Occipital lobe (tissue), 2 donors: Measurements from ENCODE around the gene XRCC5. TPM values are rescaled to one million over a fixed set of nuclear protein-coding genes. Genes with fewer than 3 reads are reported as not detected.

Experiments used
- DNase-seq: peaks from one replicate; lab custom pipeline; 2025; lab: John Stamatoyannopoulos, UW
- total RNA-seq: library from RNA; depleted of rRNA; stranded (reverse); fragments of >200 nt; gene quantifications from one replicate; pipeline ENCODE4 v1.2.3, GENCODE V29; 2014

The XRCC5 gene
- total RNA-seq, 1 donor from 2014 or later = 366 TPM

DNA sequence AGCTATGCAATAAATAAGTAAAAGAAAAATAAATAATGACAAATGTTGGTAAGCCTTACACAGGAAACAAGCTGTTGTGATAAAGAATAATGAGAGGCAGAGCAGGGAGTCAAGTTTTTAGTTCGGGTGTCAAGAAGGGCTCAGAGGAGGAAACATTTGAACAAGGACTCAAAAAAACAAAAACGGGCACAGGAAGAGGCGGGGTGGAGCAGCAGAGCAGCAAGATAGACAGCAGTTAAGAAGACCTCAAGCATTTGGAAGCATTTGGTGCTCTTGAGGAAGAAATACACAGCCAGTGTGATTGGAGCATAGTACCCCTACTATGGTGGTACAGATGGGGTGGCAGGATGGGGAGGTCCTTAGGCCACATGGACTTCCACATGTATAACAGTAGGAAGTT is 24.6 kb upstream of the XRCC5 start:
- no peak for DNase-seq

DNA sequence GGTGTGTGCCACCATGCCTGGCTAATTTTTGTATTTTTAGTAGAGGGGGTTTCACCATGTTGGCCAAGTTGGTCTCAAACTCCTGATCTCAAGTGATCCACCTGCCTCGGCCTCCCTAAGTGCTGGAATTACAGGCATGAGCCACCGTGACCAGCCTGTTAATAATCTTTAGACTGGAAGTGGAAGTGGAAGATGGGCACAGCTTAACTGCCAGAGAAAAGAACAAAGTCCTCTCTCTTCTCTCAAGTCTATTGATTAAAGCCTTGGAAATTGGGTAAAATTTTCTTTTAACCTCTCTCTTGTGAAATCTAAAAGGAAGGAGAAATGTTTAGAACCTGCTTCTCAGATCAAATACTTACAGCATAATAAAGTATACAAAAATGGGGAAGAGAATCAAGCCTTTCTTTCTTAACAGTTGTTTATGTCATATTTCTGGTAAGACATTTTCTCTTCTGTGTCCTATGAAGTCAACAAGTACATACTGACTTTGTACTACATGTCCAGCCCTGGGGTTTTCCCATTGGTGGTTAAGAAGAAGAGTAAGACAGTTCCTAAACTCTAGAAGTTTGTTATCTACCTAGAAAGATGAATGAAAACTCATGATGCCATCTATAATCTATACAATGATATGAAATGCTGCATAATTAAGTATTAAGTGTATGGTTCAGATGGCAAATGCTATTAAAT is 22.8 kb upstream of the XRCC5 start:
- DNase-seq = no peak

DNA sequence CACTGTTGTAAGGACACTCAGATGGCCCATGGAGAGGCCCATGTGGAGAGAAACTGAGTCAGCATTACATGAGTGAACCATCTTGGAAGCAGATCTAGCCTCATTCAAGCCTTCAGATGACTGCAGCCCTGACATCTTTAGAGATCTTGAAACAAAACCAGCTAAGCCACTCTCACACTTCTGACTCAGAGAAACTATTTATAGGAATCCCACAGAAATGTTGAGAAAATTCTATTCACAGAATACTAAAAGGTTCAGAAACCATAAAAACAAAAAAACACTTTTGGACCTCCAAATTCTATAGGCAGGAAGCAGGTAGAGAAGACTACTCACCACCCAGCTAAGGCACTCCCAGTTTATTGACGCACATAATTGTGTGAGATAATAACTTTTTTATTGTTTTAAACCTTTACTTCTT is 18.8 kb upstream of the XRCC5 start:
- no peak for DNase-seq

DNA sequence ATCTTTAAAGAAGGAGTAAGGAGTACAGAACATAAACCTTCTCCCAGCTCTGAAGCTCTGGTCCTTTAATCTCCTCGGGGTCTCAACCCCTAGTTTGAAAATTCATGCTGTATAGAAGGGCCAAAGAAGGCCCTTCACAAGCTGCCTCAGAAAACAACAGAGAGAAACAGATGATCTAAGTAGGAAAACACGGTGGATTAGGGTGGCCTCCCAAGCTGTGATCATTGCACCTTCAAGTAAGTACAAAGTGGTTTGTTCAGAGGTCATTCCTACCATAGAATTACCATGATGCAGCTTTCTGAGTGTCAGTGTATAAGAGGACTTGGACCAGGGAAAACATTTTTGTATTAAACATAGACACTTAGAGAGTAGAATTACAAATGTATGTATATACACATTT is 16.5 kb upstream of the XRCC5 start:
- DNase-seq = no peak

DNA sequence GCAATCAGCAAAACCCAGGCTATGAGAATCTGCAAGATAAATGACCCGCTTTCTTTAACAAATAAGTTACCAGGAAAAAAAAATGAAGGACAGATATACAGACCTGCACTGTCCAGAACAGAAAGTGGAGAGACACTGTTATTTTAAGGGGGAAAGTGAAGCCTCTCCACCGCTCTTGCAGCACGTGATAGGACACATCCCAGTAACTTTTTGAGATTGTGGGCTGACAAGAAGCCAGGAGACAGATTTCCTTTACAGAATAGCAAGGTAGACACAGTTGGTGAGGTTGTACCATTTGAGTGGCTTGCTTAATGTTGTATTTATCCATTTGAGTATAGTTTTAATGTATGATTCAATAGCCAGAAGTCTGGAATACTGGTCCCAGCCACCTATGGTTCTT is 14.4 kb upstream of the XRCC5 start:
- no peak for DNase-seq

DNA sequence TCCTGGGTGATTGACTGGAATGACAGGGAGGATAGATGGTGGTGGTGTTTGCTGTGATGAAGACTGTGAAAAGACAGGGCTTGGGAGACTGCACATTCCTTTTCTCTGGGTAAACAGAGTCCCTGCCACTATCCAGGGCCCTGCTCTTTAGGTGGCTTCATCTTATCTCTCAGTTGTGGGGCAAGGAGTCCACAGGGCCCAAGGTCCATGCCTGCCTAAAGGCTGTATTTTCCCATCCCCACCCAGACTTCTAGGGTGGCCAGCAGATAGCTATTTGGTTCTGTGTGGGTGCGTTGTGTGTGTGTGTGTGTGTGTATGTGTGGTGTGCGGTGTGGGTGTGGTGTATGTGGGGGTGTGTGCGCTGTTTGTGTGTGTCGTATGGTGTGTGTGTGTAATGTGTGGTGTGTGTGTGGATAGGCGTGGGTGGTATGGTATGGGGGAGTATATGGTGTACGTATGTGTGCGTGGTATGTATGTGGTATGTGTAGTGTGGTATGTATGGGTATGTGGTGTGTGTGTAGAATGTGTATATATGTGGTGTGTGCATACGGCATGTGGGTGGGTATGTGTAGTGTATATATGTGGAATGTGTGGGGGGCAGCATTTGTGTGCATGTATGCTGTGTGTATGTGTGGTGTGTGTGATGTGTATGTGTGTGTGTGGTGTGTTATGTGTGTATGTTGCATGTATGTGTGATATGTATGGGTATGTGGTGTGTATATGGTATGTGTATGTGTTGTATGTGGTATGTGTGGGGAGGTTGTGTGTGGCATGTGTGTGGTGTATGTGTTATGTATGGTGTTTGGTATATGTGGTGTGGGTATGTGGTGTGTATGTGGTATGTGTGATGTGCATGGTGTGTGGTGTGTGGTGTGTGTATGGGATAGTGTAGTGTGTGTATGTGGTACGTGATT is 10.5 kb upstream of the XRCC5 start:
- no peak for DNase-seq

DNA sequence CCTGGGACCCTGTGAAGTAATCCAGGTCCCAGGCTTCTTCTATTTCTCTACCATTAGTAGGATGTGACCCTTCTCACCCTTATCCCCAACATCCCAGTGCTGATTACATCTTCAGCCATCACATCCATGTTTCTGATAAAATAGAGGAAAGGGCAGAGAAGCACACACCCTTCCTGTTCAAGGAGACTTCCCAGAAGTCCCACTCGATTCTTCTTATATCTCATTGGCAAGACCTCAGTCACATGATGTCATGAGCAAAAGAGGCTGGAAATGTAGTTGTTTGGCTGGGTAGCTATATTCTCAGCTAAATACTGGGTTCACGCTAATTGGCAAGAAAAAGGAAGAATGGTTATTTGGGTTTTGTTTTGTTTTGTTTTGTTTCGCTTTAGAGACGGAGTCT is 8.0 kb upstream of the XRCC5 start:
- DNase-seq = no peak

DNA sequence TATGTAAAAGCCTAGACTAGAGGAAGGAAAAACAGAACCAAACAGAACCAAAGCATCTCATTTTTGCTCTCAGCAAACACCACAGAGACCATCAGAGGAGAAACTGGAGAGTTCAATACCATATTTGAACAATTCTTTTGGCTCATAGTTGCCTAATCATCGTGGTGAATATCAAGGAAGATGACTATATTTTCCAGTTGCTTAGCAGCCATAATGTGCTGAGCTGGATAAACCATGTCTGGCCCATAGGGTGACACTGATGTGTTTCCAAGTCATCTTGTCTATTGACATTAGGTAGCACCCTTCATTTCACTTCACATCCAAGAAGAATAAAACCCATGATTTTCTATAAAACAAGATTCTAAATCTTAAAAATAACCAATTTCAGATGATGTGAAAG is 5.9 kb upstream of the XRCC5 start:
- no peak for DNase-seq

DNA sequence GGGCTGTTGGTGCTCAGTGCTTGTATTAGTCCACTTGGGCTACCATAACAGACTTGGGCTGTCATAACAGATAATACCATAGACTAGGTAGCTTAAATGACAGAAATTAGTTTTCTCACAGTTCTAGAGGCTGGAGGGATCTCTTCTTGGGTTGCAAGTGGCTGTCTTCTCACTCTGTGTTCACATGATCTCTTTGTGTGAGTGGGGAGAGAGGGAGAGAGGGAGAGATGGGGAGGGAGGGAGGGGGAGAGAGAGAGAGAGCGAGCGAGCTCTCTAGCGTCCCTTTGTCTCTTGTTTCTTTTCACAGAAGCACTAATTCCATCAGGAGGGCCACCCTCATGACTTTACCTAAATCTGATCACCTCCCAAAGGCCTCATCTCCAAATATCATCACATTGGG is 4.5 kb upstream of the XRCC5 start:
- no peak for DNase-seq

DNA sequence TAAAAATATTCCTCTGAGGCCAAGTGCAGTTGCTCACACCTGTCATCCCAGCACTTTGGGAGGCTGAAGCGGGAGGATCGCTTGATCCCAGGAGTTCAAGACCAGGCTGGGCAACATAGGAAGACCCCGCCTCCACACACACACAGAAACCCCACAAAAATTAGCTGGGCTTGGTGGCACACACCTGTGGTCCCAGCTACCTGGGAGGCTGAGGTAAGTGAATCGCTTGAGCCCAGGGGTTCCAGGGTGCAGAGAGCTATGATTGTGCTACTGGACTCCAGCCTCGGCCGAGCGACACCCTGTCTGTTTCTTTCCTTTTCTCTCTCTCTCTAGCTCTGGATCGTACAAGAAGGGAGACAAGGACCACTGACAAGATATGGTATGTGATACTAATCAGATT is 1.8 kb upstream of the XRCC5 start:
- no peak for DNase-seq

DNA sequence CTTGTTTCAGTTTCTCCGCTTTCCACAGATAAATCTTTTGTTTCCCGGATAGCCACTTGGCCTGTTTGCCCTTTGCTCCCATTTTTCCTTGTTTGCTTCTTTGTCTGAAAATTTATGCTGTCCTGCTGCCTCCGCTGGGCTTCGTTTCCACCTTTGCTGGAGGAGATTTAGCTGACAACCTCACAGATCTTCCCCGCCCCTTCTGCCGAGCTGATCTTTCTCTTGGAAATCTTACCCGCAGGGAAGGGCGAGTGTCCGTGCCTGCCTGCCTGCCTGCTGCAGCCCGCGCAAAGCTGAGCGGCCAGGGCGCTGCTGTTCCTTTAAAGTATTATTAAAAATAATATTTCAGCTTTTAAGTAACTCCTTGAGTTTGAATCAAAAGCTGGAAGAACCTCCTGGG is 1.4 kb upstream of the XRCC5 start:
- no peak for DNase-seq

DNA sequence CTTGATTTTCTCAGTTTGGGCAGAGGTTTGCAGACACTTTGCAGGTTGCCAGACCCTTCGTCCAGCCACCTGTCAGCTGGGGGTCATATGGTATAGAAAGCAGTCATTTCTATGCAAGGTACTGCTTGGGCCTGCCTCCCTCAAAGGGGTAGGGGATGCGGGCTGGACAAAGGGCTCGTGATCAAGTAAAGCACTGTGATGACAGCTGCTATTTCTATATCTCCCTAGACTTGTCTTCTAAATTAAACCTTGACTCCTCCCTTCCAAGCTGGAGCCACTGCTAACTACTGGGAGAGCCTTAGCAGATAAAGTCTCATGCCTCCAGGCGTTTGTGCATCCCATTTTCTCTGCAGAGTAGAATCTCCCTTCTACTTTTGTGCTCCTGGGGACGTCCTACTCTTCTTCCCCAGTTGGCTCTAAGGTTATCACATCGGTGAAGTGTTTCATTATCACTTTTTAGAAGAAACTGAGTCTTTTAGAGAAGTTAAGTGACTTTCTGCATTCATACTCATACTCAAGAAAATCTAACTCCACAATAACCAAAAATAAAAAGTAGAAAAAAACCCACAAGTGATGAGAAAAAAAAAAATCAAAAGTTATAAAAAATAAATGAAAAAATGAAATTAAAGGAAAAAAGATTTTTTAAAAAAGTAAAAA is 710 bp upstream of the XRCC5 start:
- DNase-seq = no peak

DNA sequence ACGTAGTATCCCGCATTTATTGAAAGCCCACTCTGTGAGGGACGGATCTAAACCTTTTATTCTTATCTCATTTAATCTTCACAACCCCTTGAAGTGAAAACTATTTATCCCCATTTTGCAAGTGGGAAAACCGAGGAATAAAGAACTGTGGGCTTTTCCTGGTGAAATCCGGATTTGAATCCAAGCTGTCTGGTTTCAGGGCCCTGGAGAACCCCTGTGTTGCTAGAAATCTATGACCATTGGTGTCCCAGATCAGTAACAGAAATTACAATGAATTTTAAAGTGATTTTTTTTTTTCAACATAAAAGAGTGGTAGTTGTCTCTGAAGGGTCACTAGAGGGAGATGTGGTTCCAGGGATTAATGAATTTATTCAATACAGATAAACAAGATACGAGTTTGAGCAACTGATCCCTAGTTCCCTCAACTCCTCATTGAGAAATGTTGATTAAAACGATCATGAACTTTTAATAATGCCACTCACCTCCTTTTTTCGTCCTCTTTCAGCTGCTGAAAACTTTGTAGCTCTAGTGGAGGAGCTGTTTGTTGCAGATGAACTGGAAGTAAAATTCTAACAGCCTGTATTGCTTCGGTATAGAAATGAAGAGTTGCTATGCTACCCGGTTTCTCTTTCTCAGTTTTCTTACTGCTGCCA is 940 bp downstream of the XRCC5 start:
- no peak for DNase-seq

DNA sequence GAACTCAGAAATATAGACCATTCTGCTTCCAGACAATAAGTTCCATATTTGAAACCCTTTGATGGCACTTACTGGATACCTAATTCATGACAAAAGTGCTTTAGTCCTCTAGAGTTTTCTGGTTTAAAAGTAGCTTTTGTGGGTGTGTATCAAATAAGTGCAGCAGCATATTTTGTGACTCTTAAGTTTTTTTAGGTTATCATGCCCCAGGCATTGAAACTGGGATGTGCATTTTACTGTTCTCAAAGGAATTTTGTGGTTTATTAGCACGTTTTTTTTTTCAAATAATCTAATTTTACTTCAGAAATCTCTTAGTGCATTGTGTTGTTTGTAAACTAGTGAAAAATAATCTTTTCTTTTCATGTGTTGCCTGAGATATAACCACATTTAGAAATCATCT is 1.5 kb downstream of the XRCC5 start:
- no peak for DNase-seq

DNA sequence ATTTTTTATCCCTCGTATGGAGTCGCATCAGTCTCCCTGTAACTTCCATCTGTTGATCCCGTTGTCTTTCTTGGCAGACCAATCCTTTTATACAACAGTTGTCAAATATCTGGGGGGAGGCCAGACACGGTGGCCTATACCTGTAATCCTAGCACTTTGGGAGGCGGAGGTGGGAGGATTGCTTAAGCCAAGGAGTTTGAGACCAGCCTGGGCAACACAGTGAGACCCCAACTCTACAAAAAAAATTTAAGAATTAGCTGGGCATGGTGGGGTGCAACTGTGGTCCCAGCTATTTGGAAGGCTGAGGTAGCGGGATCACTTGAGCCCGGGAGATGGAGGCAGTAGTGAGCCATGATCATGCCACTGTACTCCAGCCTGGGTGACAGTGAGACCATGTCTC is 2.0 kb downstream of the XRCC5 start:
- no peak for DNase-seq

DNA sequence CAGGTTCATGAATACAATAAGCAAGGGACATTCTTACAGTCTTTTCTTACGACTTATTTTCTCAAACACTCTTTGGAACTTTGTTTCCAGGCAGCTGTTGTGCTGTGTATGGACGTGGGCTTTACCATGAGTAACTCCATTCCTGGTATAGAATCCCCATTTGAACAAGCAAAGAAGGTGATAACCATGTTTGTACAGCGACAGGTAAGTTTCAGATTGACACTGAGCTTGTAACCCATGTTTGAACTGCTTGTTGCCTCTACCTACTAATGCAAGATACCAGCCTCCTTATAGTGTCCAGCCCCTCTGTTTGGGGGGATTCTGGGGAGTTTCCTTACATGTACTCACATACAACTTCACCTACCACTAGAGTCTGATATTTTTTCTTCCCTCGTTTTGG is 3.8 kb downstream of the XRCC5 start:
- no peak for DNase-seq

DNA sequence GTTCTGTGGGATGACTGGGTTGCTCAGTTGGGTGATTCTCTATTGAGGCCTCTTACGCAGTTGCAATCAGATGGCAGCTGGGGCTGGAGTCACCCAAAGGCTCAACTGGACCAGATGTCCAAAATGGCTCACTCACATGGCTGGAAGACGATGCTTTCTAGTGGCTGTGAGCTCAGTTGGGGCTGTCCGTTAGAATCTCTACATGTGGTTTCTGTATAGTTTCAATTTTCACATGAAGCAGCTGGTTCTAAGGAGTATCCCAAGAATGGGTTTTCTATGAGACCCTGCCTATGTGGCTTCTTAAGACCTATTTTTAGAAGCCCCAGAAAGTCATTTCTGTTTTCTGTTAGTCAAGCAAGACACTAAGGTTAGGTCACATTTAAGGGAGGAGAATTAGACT is 4.4 kb downstream of the XRCC5 start:
- no peak for DNase-seq

DNA sequence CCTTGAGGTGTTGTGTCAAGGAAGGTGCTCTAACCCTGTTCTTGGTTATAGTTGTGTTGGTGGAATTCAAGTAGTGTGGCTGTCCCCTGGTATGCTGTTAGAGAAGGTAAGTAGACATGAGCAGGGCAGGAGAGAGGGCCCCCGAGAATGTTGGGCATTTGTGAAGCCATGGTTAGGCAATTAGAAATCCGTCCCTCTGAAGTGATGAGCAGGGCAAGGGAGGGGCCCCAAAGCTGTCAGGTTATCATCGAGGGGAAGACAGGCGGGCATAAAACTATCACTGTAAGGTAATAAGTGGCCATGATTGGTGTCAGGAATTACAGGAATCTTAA is 5.2 kb downstream of the XRCC5 start:
- no peak for DNase-seq

DNA sequence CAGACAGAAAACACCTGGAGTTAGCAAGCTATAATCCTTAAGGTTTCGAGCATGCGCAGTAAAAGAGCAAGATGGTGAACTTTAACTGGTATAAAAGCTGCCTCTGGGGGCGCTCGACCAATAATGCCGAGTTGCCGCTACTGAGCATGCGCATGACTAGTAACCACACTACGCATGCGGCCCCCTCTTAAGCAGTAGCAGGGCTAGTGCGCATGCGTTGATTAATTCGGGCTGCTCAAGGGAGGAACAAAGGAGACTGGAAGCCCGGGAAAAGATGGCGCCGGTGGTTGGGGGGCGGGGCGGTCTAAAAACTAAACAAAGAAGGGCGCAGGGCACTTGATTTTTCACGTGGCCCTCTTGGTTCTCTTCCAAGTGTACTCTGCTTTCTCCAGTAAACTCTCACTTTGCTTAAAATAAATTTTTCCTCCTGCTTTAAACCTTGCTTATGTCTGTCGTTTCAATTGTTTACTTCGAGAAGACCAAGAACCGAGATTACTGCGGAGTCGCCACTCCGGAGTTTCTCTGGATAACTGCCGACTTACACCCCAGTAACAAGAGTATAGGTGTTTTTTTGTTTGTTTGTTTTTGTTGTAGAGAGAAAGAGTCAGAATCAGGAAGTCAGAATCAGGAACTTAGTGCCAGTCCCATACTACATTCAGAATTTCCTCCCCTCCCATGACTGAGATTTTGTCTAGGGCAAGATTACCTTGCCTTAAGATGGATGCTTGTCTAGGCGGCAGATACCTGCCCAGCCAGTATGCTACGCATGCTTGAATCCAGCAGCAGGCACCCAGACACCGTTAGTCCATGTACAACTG is 5.8 kb downstream of the XRCC5 start:
- peak; percentile 82 for DNase-seq

DNA sequence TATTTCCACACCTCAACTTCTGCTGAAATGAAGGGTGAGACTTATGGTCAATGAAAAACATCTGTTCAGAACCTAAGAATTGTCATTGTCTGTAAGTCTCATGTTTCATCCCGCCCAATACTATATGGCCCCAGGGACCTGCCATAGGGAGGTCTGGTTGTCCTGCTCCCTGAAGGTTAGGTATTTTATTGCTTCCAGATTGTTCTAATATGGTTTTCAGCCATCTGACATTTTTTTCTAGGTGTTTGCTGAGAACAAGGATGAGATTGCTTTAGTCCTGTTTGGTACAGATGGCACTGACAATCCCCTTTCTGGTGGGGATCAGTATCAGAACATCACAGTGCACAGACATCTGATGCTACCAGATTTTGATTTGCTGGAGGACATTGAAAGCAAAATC is 7.3 kb downstream of the XRCC5 start:
- DNase-seq = no peak
